ENCODE data around the gene NFATC3. TPM values are rescaled to one million over a fixed set of nuclear protein-coding genes. Genes with fewer than 3 reads are reported as not detected.
"Not testable (repeated sequence)": the region's sequence is repeated elsewhere in the genome, so short reads cannot be mapped to it uniquely, and the experiment has no call there.

NFATC3 gene
- total RNA-seq, 1 donor, result 153 TPM

DNA sequence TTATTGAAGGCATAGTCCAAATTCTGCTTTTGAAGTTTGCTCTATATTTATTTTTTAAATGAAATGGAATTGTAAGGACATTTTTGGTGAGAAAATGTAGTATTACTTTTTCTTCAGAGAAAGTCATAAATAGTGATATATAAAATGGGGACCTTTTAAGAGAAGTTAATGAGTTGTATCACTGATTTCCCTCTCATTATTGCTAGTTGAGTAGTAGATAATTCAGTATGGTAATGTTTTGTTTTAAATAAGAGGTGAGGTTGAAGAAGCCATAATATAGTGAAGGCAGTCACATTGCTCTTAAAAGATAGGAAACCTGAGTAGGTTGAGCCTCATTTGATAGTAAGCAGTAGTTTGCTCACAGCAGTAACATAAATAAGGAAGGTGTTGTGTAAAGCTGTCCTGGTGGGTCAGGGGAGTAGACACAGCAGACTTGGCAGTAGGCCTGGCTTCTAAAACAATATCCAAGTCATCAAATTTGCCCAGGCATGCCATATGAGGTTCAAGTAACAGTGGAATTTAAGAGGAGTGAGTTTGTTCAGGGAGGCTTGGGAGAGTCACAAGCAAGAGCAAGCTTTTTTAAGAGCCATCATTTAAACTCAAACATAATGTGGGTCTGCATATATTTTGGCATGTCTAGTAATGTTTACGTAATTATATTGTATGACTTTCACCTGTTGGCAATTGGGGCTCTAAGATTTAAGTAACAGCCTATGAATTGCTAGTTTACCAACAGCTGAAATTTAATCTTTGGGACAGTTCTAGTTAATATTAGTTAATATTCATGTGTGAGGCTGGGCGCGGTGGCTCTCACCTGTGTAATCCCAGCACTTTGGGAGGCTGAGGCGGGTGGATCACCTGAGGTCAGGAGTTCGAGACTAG is 6.5 kb downstream of the NFATC3 start:
- H3K9me3 ChIP-seq (ENCODE audit: low read depth, low read length), result no peaks in the 10 kb centered on the region
- H3K4me1 ChIP-seq (ENCODE audit: insufficient read depth, low read length), result peaks cover 70% of the 10 kb centered on the region
- no peaks in the 10 kb centered on the region for H3K27me3 ChIP-seq (ENCODE audit: insufficient read depth, low read length)
- no peak overlapping the region for H3K4me3 ChIP-seq (ENCODE audit: low read length)

GRCh38 chr16:68092275-68092674 is 7.1 kb downstream of the NFATC3 start:
- not testable (repeated sequence) for H3K27me3 ChIP-seq (ENCODE audit: insufficient read depth, low read length); H3K9me3 ChIP-seq (ENCODE audit: low read depth, low read length); H3K4me3 ChIP-seq (ENCODE audit: low read length)
- peaks cover 70% of the 10 kb centered on the region for H3K4me1 ChIP-seq (ENCODE audit: insufficient read depth, low read length)

GRCh38 chr16:68093816-68094613 is 8.8 kb downstream of the NFATC3 start:
- peaks cover 54% of the 10 kb centered on the region for H3K4me1 ChIP-seq (ENCODE audit: insufficient read depth, low read length)
- no peak overlapping the region for H3K4me3 ChIP-seq (ENCODE audit: low read length)
- no peaks in the 10 kb centered on the region for H3K9me3 ChIP-seq (ENCODE audit: low read depth, low read length)
- no peaks in the 10 kb centered on the region for H3K27me3 ChIP-seq (ENCODE audit: insufficient read depth, low read length)

DNA sequence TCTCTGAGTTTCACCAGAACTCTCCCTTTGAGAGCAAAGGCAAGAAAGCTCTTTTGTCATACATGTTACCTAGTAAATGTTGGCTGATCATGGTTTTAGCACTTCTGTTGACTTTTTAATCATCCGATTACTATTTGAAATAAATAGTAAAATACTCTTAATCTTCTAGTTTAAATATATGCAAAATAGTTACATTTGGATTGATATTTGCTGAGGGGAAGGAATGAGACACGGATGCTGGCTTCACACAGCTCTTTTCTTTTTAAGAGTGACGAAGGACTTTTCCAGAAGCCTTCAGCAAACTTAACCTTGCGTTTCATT is 9.4 kb downstream of the NFATC3 start:
- H3K27me3 ChIP-seq (ENCODE audit: insufficient read depth, low read length), result no peaks in the 10 kb centered on the region
- no peaks in the 10 kb centered on the region for H3K9me3 ChIP-seq (ENCODE audit: low read depth, low read length)
- no peak overlapping the region for H3K4me3 ChIP-seq (ENCODE audit: low read length)
- H3K4me1 ChIP-seq (ENCODE audit: insufficient read depth, low read length), result peaks cover 52% of the 10 kb centered on the region

GRCh38 chr16:68096491-68096890 is 11.3 kb downstream of the NFATC3 start:
- peaks cover 58% of the 10 kb centered on the region for H3K4me1 ChIP-seq (ENCODE audit: insufficient read depth, low read length)
- no peaks in the 10 kb centered on the region for H3K27me3 ChIP-seq (ENCODE audit: insufficient read depth, low read length)
- H3K4me3 ChIP-seq (ENCODE audit: low read length), result no peak overlapping the region
- H3K9me3 ChIP-seq (ENCODE audit: low read depth, low read length), result no peaks in the 10 kb centered on the region

GRCh38 chr16:68097088-68097487 is 11.9 kb downstream of the NFATC3 start:
- Histone ChIP-seq H3K4me1 (ENCODE audit: insufficient read depth, low read length) (peaks cover 58% of the 10 kb centered on the region), H3K27me3 (ENCODE audit: insufficient read depth, low read length) (no peaks in the 10 kb centered on the region), H3K4me3 (ENCODE audit: low read length) (no peak overlapping the region), H3K9me3 (ENCODE audit: low read depth, low read length) (no peaks in the 10 kb centered on the region)

DNA sequence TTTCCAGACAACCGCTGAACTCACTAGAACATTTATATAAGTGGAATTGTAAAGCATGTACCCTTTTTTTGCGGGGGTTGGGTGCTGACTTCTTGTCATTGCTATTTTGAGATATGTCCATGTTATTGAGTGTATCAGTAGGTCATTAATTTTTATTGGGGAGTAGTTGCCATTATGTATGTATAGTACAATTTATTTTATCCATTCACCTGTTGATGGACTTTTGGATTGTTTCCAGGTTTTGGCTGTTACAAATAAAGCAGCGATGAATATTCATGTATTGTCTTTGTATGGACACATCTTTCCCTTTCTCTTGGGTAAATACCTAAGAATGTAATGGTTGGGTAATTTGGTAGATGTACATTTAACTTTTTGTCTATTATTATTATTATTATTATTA is 12.7 kb downstream of the NFATC3 start:
- H3K27me3 ChIP-seq (ENCODE audit: insufficient read depth, low read length), result no peaks in the 10 kb centered on the region
- H3K4me3 ChIP-seq (ENCODE audit: low read length), result no peak overlapping the region
- H3K4me1 ChIP-seq (ENCODE audit: insufficient read depth, low read length), result peaks cover 52% of the 10 kb centered on the region
- no peaks in the 10 kb centered on the region for H3K9me3 ChIP-seq (ENCODE audit: low read depth, low read length)

DNA sequence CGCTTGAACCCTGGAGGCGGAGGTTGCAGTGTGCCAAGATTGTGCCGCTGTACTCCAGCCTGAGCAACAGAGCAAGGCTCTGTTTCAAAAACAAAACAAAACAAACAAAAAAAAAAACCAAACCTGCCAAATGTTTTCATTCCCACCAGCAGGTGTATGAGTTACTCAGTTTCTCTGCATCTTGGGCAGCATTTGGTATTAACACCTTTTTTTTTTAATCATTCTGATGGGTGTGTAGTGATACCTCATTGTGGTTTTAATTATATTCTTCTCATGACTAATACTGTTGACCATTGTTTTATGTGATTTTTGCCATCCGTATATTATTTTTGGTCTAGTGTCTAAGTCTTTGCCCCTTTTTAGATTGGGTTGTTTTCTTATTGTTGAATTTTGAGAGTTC is 15.3 kb downstream of the NFATC3 start:
- no peaks in the 10 kb centered on the region for H3K9me3 ChIP-seq (ENCODE audit: low read depth, low read length)
- H3K4me3 ChIP-seq (ENCODE audit: low read length), result no peak overlapping the region
- H3K4me1 ChIP-seq (ENCODE audit: insufficient read depth, low read length), result peaks cover 35% of the 10 kb centered on the region
- no peaks in the 10 kb centered on the region for H3K27me3 ChIP-seq (ENCODE audit: insufficient read depth, low read length)

DNA sequence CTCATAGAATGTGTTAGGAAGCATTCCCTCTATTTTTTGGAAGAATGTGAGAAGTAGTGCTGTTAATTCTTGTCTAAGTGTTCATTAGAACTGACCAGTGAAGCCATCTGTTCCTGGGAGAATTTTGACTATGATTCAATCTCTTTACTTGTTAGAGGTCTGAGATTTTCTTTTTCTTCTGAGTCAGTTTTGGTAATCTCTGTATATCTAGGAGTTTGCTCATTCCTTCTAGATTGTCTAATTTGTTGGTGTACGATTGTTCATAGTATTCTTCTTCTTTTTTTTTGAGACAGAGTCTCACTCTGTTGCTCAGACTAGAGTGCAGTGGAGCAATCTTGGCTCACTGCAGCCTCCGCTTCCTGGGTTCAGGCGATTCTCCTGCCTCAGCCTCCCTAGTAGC is 20.4 kb downstream of the NFATC3 start:
- Histone ChIP-seq H3K27me3 (ENCODE audit: insufficient read depth, low read length) (no peaks in the 10 kb centered on the region), H3K4me1 (ENCODE audit: insufficient read depth, low read length) (peaks cover 40% of the 10 kb centered on the region), H3K4me3 (ENCODE audit: low read length) (no peak overlapping the region), H3K9me3 (ENCODE audit: low read depth, low read length) (no peaks in the 10 kb centered on the region)

- H3K4me1 ChIP-seq (ENCODE audit: insufficient read depth, low read length), result peaks cover 25% of the 10 kb centered on the region
- not testable (repeated sequence) for H3K4me3 ChIP-seq (ENCODE audit: low read length); H3K27me3 ChIP-seq (ENCODE audit: insufficient read depth, low read length); H3K9me3 ChIP-seq (ENCODE audit: low read depth, low read length)
Observed at GRCh38 chr16:68107230-68107928, 22.2 kb downstream of the NFATC3 start.

- peaks cover 39% of the 10 kb centered on the region for H3K4me1 ChIP-seq (ENCODE audit: insufficient read depth, low read length)
- H3K27me3 ChIP-seq (ENCODE audit: insufficient read depth, low read length); H3K4me3 ChIP-seq (ENCODE audit: low read length); H3K9me3 ChIP-seq (ENCODE audit: low read depth, low read length): not testable (repeated sequence)
Observed at GRCh38 chr16:68109156-68109555, 24.0 kb downstream of the NFATC3 start.

GRCh38 chr16:68110611-68111010 is 25.4 kb downstream of the NFATC3 start:
- H3K4me3 ChIP-seq (ENCODE audit: low read length); H3K27me3 ChIP-seq (ENCODE audit: insufficient read depth, low read length); H3K9me3 ChIP-seq (ENCODE audit: low read depth, low read length): not testable (repeated sequence)
- peaks cover 44% of the 10 kb centered on the region for H3K4me1 ChIP-seq (ENCODE audit: insufficient read depth, low read length)

DNA sequence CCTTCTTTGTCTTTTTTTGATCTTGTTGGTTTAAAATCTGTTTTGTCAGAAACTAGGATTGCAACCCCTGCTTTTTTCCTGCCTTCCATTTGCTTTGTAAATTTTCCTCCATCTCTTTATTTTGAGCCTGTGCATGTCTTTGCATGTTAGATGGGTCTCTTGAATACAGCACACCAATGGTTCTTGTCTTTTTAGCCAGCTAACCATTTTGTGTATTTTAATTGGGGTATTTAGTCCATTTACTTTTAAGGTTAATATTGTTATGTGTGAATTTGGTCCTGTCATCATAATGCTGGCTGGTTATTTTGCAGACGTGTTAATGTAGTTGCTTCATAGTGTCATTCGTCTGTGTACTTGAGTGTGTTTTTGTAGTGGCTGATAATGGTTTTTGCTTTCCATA is 26.2 kb downstream of the NFATC3 start:
- Histone ChIP-seq H3K4me1 (ENCODE audit: insufficient read depth, low read length) (peaks cover 39% of the 10 kb centered on the region), H3K4me3 (ENCODE audit: low read length) (no peak overlapping the region), H3K9me3 (ENCODE audit: low read depth, low read length) (no peaks in the 10 kb centered on the region), H3K27me3 (ENCODE audit: insufficient read depth, low read length) (no peaks in the 10 kb centered on the region)

- no peak overlapping the region for H3K4me3 ChIP-seq (ENCODE audit: low read length)
- H3K9me3 ChIP-seq (ENCODE audit: low read depth, low read length), result no peaks in the 10 kb centered on the region
- H3K27me3 ChIP-seq (ENCODE audit: insufficient read depth, low read length), result no peaks in the 10 kb centered on the region
- H3K4me1 ChIP-seq (ENCODE audit: insufficient read depth, low read length), result peaks cover 45% of the 10 kb centered on the region
Observed at GRCh38 chr16:68113059-68113761, 28.0 kb downstream of the NFATC3 start.

GRCh38 chr16:68113765-68114240 is 28.6 kb downstream of the NFATC3 start:
- no peak overlapping the region for H3K4me3 ChIP-seq (ENCODE audit: low read length)
- no peaks in the 10 kb centered on the region for H3K27me3 ChIP-seq (ENCODE audit: insufficient read depth, low read length)
- peaks cover 48% of the 10 kb centered on the region for H3K4me1 ChIP-seq (ENCODE audit: insufficient read depth, low read length)
- H3K9me3 ChIP-seq (ENCODE audit: low read depth, low read length), result no peaks in the 10 kb centered on the region
